Cardiac fibroblast (primary cell): Measurements from ENCODE around the gene SH3RF2.

Experiments used
- DNase-seq, 2 donors: peaks; one replicate each; pipeline versions ENCODE4 v3.0.0 to v3.0.0-alpha.2; 2010; ENCODE audit warnings: low read depth in 2 of 2
- H3K4me3 ChIP-seq, 2 donors: replicated peaks in 1 of 2; 1 replicate in 1 of 2; 2 replicates in 1 of 2; pipeline ENCODE4 v1.5.1; 2011; ENCODE audit warnings: low read depth in 2 of 2, low read length in 2 of 2, mild to moderate bottlenecking in 2 of 2, moderate library complexity in 1 of 2
- CTCF ChIP-seq: IDR thresholded peaks from one replicate; pipeline ENCODE4 v1.5.1; 2011; ENCODE audit warnings: low read depth, mild to moderate bottlenecking, low read length, inconsistent platforms

Gene SH3RF2

GRCh38 chr5:146026307-146027010 is 90.1 kb downstream of the SH3RF2 start:
- DNase-seq = no peak
- H3K4me3 ChIP-seq = no peak overlapping the region
- no peak for TF ChIP-seq CTCF

GRCh38 chr5:146027751-146028150 is 91.4 kb downstream of the SH3RF2 start:
- no peak for TF ChIP-seq CTCF
- no peak for DNase-seq
- no peak overlapping the region for H3K4me3 ChIP-seq

- no peak for TF ChIP-seq CTCF
- no peak overlapping the region for H3K4me3 ChIP-seq
Measured at GRCh38 chr5:146032911-146033310, 96.5 kb downstream of the SH3RF2 start.

GRCh38 chr5:146034127-146034526 is 97.7 kb downstream of the SH3RF2 start:
- DNase-seq = no peak

More at GRCh38 chr5:146032911-146033310, 96.5 kb downstream of the SH3RF2 start:
- DNase-seq = no peak

GRCh38 chr5:146034605-146035004 is 98.2 kb downstream of the SH3RF2 start:
- no peak for DNase-seq

More at GRCh38 chr5:146034127-146034526, 97.7 kb downstream of the SH3RF2 start:
- H3K4me3 ChIP-seq = no peak overlapping the region
- no peak for TF ChIP-seq CTCF

GRCh38 chr5:146039420-146039819 is 103.0 kb downstream of the SH3RF2 start:
- TF ChIP-seq CTCF = no peak
- H3K4me3 ChIP-seq = no peak overlapping the region
- DNase-seq = no peak

More at GRCh38 chr5:146034605-146035004, 98.2 kb downstream of the SH3RF2 start:
- no peak for TF ChIP-seq CTCF
- H3K4me3 ChIP-seq = no peak overlapping the region

GRCh38 chr5:146040527-146040926 is 104.1 kb downstream of the SH3RF2 start:
- peak in 1 of 2 donors; percentile 32 for DNase-seq
- H3K4me3 ChIP-seq = no peak overlapping the region
- no peak for TF ChIP-seq CTCF
